HG03045 (cell line): ENCODE results near the gene GIMAP7.
"Not testable (repeated sequence)": the region's sequence is repeated elsewhere in the genome, so short reads cannot be mapped to it uniquely, and the experiment has no call there.

Source experiments
- ATAC-seq: cut with Tn5 transposase; IDR thresholded peaks from one replicate; pipeline ENCODE4 v1.9.1; 2021; ENCODE audit warnings: mild to moderate bottlenecking, moderate library complexity; ENCODE audit not compliant: unreplicated experiment

The GIMAP7 gene

DNA sequence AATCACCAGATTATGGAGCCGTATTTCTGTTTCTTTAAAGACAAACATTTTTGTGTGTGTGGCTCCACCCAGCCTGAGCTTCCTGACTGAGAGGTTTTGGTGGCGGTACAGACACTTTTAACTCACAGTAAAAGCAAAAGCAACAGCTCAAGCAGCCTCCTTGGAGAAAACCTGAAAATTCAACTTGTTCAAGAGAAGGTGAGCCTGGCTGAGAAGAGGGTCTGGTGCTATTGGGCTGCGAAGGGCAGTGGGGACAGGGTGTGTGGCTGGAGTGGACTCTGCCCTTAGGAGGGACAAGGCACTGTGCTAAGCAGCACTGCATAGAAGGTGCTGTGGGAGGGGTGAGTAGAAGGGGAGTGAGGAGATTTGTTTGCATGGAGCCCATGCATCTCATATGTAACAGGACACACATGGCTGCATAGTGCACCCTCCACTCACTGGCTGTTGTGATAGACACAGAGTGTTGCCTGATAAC is at the start of gene GIMAP7:
GIMAP7 (plus strand) TSS at position 125 of the 475 bp plus-strand sequence. CDS start 5,103 bp downstream, outside the sequence.
- ATAC-seq, result no peak

DNA sequence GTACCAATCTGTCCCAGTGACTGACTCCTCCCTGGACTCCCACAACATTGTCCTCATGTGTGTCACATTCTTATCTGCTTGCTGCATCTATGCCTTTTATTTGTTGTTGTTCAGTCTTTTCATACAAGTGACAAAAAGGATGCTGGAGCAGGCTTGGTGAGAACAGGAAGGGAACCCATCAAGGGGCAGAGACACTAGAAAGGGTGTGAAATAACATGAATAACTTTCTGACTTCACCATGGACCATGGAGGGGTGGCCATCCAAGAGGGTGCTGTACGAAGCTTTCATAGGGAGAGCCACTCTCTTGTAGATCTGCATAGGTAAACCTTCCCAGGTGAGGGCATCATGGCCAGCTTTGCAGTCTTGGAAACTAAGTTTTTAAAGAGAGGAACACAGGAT is 49.7 kb upstream of the GIMAP7 start:
- no peak for ATAC-seq

- no peak for ATAC-seq
These were observed 49.3 kb upstream of the GIMAP7 start for GRCh38 chr7:150465414-150465813.

DNA sequence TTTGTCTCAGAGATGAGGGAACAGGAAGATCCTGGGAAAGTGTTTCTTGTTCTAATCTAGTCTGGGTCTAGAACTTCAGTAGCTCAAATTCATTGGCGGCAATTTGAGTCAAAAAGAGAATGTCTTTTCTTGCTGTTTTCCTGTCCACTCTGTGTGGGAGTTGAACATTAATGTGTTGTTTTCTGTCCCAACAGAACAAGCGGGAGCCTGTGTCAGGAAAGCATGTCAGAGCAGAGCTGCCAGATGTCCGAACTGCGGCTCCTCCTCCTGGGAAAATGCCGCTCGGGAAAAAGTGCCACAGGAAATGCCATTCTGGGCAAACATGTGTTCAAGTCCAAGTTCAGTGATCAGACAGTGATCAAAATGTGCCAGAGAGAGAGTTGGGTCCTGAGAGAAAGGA is 48.2 kb upstream of the GIMAP7 start:
- ATAC-seq, result no peak

DNA sequence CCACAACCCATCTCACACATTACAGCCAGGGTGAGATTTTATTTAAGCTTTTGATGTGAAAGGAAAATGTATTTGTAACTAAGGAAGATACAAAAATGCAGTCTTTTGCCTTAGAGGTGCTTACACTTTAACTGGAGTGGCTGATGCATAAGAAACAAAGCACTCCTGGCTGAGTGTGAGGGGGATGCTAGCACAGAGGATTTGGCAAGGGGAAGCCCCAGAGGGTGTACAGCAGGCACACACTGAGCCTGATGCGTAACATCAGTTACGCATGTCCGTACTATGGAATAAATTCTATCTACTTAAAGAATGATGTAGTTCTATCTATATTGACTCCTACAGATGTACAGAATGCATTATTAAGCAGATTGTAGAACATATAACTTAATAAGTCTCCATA is 46.4 kb upstream of the GIMAP7 start:
- no peak for ATAC-seq

GRCh38 chr7:150471886-150472285 is 42.8 kb upstream of the GIMAP7 start:
- ATAC-seq, result no peak

DNA sequence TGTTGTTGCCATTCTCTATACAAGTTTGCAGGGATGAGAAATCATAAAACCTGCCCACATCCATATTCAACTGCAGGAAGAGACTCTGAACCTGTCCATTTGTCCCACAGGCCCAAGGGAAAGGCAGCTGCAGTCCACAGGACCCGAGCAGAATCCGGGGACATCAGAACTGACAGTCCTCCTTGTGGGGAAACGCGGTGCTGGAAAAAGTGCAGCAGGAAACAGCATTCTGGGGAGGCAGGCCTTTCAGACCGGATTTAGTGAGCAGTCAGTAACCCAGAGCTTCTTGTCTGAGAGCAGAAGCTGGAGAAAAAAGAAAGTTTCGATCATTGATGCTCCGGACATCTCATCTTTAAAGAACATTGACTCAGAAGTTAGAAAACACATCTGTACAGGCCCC is 40.8 kb upstream of the GIMAP7 start:
- no peak for ATAC-seq

- ATAC-seq, result no peak
These were observed 38.4 kb upstream of the GIMAP7 start for GRCh38 chr7:150476285-150476684.

DNA sequence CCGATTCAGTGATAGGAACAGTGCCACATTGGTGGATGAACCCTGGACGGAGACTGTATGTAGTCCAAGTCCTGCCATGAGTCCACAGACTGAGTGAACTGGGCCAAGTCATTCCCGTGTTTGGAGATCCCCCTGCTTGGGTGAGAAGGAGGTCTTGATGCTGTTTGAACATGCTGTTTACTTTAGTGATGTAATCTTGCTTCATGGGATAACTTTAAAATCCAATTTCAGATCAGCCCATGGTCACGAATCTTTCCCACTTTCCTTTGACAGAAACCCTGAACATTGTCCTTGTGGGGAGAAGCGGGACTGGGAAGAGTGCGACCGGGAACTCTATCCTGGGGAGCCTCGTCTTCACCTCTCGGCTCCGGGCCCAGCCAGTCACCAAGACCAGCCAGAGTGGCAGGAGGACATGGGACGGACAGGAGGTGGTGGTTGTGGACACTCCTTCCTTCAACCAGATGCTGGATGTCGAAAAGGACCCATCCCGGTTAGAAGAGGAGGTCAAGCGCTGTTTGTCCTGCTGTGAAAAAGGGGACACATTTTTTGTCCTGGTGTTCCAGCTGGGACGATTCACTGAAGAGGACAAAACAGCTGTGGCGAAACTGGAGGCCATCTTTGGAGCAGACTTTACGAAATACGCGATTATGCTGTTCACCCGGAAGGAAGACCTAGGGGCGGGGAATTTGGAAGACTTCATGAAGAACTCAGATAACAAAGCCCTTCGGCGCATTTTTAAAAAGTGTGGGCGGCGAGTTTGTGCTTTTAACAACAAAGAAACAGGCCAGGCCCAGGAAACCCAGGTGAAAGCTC is 37.6 kb upstream of the GIMAP7 start:
- ATAC-seq, result no peak

DNA sequence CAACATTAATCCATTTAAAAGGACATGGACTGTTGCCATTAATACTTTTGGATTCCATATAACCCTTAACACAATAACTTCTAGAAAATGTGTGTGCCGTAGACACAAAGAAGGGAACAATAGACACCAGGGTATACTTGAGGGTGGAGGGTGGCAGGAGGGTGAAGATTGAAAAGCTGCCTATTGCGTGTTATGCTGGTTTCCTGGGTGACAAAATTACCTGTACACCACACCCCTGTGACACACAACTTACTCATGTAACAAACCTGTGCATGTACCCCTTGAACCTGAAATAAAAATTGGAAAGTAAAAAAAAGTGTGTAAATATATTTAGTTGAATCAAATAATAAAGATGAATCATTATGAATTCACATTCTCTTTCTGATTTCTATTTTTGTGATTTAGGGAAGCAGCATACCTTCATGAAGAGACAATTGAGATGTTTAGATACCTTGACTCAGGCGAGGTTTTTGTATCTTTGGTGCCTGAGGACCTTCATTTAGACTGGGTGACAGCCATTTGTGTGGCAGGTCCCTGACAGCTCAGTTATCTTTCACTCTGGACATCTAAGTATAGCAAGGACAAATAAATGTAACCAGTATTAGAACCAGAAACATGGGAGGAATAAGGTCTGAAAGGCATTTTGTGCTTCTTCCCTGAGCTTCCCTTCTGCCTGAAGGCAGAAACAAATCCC is 35.5 kb upstream of the GIMAP7 start:
- no peak for ATAC-seq

DNA sequence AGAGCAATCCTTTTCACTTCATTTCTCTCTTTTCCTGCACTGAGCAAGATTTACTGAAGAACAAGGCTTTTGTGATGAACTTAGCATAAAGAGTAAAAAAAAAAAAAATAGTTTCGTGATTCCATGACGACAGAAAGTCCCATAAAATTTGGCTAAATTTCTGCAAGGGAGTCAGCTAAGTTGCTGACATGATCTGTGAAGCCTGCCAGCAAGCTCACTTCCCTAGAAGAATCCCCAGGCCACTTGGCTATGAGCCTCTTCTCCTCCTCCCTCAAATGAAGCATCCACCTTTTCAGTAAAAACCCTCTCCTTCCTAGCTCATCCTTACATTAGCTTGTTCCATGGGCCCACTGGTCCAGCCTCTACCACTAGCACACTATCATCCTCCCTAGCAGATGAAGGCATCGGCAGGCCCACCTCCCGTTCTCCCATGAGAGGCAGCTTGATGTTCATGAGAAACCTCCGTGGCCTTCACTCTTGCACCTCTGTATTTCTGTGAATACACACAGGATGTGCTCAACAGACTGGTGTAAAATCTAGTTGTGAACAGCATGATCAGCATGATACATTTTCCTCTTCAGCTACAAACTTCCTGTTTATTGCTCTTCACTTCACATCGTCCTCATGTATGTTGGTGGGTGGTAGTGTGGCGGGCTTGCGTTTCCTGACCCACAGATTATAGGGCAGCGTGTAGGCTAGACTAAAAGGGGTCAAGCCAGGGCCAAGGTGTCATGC is 33.3 kb upstream of the GIMAP7 start:
- no peak for ATAC-seq

- no peak for ATAC-seq
These were observed 32.8 kb upstream of the GIMAP7 start for GRCh38 chr7:150481922-150482321.

- not testable (repeated sequence) for ATAC-seq
These were observed 31.2 kb upstream of the GIMAP7 start for GRCh38 chr7:150483514-150483913.

- not testable (repeated sequence) for ATAC-seq
These were observed 30.6 kb upstream of the GIMAP7 start for GRCh38 chr7:150484071-150484470.

DNA sequence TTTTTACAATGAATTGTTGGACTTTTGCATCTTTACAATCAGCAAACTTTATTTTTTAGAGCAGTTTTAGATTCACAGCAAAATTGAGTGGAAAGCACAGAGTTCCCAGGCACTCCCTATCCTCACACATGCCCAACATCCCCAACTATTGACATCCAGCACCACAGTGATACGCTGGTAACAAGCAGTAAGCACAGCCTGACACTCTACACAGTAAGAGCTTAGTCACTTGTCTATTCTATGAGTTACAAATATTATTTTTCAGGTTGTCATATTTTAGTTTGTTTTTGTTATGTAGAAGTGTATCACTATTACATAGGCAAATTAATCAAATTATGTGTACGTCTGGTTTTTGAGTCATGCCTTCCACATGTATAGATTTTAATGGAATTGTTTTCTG is 27.0 kb upstream of the GIMAP7 start:
- ATAC-seq, result no peak

- ATAC-seq, result no peak
These were observed 24.9 kb upstream of the GIMAP7 start for GRCh38 chr7:150489782-150490181.

DNA sequence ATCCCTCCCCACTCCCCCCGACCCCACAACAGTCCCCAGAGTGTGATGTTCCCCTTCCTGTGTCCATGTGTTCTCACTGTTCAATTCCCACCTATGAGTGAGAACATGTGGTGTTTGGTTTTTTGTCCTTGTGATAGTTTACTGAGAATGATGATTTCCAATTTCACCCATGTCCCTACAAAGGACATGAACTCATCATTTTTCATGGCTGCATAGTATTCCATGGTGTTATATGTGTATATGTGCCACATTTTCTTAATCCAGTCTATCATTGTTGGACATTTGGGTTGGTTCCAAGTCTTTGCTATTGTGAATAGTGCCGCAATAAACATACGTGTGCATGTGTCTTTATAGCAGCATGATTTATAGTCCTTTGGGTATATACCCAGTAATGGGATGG is 21.2 kb upstream of the GIMAP7 start:
- ATAC-seq, result not testable (repeated sequence)

DNA sequence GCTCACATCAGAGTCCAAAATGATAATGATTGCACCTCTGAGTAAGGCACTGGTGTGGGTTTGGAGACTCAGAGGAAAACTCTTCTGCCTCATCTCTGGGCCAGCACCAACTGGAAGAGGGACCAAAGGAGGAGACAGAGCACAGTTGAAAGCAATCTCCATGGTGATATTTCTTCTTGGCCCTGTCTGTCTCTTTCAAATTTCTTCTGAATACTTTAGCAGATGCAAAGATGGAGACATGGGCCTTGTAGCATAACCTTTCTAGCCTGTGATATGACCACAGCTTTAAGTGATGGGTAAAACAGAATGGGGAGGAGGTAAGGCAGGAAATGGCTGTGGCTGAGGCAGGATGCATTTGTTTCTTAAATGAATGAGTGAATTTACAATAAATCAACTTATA is 12.2 kb upstream of the GIMAP7 start:
- no peak for ATAC-seq

- ATAC-seq, result no peak
These were observed 11.5 kb upstream of the GIMAP7 start for GRCh38 chr7:150503155-150503554.

DNA sequence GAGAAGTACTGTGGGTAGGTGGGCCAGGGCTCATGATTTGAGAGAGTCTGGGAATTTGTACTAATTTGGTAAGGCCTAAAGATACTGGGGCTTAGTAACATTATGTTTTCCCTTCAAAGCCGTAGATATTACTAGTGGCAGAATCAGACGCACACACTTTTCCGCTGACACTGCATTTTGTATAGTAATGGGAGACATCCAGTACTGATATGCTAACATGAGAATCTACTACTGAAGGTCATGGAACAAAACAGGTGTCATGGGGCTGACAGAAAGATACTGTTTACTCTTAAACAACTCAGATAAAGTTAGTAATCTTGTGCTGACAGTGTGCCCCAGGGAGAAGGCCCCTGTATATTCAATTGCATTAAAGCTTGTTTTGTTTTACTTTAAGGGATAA is 11.1 kb upstream of the GIMAP7 start:
- no peak for ATAC-seq

DNA sequence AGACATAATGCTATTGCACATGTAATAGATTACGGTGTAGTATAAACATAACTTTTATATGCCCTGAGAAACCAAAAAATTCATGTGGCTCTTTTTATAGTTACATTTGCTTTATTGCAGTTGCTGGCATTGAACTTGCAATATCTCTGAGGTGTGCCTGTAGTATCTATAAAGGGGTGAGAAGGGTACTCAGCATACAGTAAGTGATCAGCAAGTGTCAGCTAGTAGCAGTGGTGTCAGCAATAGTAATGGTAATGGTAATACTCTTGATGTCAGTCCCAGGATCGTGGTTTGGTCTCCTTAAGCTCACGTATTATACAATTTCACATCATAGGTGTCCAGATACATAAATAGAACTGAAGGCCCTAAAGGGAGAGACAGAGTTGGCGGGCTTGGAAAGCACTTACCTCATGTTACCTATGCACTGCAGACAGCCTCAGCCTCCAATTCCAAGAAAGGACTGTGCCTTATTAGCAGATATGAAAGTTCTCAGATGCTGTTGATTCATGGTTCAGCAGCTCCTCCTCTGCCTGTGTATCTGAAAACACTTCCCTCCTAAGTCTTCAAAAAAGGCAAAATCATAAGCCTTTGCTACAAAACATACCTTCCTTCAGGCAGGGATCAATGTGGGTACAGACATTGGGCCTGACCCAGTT is 6.6 kb upstream of the GIMAP7 start:
- no peak for ATAC-seq
